H9 (cell line): ENCODE measurements around the gene RAB27A. TPM values are rescaled to one million over a fixed set of nuclear protein-coding genes. Genes with fewer than 3 reads are reported as not detected.

ENCODE experiments used
- DNase-seq: peaks from one replicate; pipeline ENCODE4 v3.0.0-alpha.2; 2017
- H2AFZ ChIP-seq: one replicate; pipeline ENCODE4 v1.6.1; 2013; ENCODE audit warnings: mild to moderate bottlenecking, low read length, control low read depth, moderate library complexity
- H2AK5ac ChIP-seq: 2 replicates; pipeline ENCODE4 v1.6.1; 2013; ENCODE audit warnings: low read length, control low read depth, mixed read lengths; ENCODE audit not compliant: insufficient read length
- H2BK120ac ChIP-seq: one replicate; pipeline ENCODE4 v1.6.1; 2013; ENCODE audit warnings: low read depth, mild to moderate bottlenecking, low read length, control low read depth, inconsistent platforms; ENCODE audit not compliant: poor library complexity, severe bottlenecking
- H2BK12ac ChIP-seq: 2 replicates; pipeline ENCODE4 v1.6.1; 2013; ENCODE audit warnings: low read length, control low read depth, mixed read lengths, low read depth; ENCODE audit not compliant: insufficient read length
- H2BK15ac ChIP-seq: 2 replicates; pipeline ENCODE4 v1.6.1; 2013; ENCODE audit warnings: low read depth, low read length, control low read depth
- H2BK20ac ChIP-seq: one replicate; pipeline ENCODE4 v1.6.1; 2013; ENCODE audit warnings: low read depth, mild to moderate bottlenecking, low read length, control low read depth, inconsistent platforms; ENCODE audit not compliant: poor library complexity, severe bottlenecking
- H2BK5ac ChIP-seq: 2 replicates; pipeline ENCODE4 v1.6.1; 2013; ENCODE audit warnings: low read length, control low read depth, mixed read lengths; ENCODE audit not compliant: insufficient read length
- H3K14ac ChIP-seq: 2 replicates; pipeline ENCODE4 v1.6.1; 2013; ENCODE audit warnings: low read length, control low read depth; ENCODE audit not compliant: insufficient read depth
- H3K18ac ChIP-seq: 2 replicates; pipeline ENCODE4 v1.6.1; 2013; ENCODE audit warnings: low read depth, mild to moderate bottlenecking, mixed read lengths, low read length, control low read depth; ENCODE audit not compliant: insufficient read length
- H3K23ac ChIP-seq: 2 replicates; pipeline ENCODE4 v1.6.1; 2013; ENCODE audit warnings: low read length, control low read depth, mixed read lengths, low read depth; ENCODE audit not compliant: insufficient read length
- H3K23me2 ChIP-seq: 2 replicates; pipeline ENCODE4 v1.6.1; 2013; ENCODE audit warnings: low read depth, mild to moderate bottlenecking, mixed read lengths, low read length, control low read depth; ENCODE audit not compliant: insufficient read length, poor library complexity, severe bottlenecking
- H3K27ac ChIP-seq: 2 replicates; pipeline ENCODE4 v1.5.1; 2013; ENCODE audit warnings: low read length, control low read depth, mixed read lengths, low read depth; ENCODE audit not compliant: insufficient read length
- H3K27me3 ChIP-seq: 2 replicates; pipeline ENCODE4 v1.6.1; 2013; ENCODE audit warnings: low read length, control low read depth, inconsistent platforms; ENCODE audit not compliant: insufficient read depth
- H3K4ac ChIP-seq: 2 replicates; pipeline ENCODE4 v1.6.1; 2013; ENCODE audit warnings: low read depth, mild to moderate bottlenecking, control low read depth, inconsistent platforms, low read length, moderate library complexity
- H3K4me1 ChIP-seq: 2 replicates; pipeline ENCODE4 v1.6.1; 2013; ENCODE audit warnings: low read length, control low read depth, inconsistent platforms; ENCODE audit not compliant: insufficient read depth
- H3K4me2 ChIP-seq: 2 replicates; pipeline ENCODE4 v1.6.1; 2013; ENCODE audit warnings: low read length, control low read depth, mixed read lengths; ENCODE audit not compliant: insufficient read length, insufficient read depth
- H3K56ac ChIP-seq: 2 replicates; pipeline ENCODE4 v1.6.1; 2013; ENCODE audit warnings: low read depth, mild to moderate bottlenecking, mixed read lengths, low read length, control low read depth; ENCODE audit not compliant: insufficient read length
- H3K79me1 ChIP-seq: 2 replicates; pipeline ENCODE4 v1.6.1; 2013; ENCODE audit warnings: low read depth, mild to moderate bottlenecking, moderate library complexity, low read length, control low read depth, inconsistent platforms; ENCODE audit not compliant: insufficient read depth, poor library complexity, severe bottlenecking
- H3K79me2 ChIP-seq: 2 replicates; pipeline ENCODE4 v1.6.1; 2013; ENCODE audit warnings: low read length, control low read depth, inconsistent platforms; ENCODE audit not compliant: insufficient read depth
- H3K9ac ChIP-seq: 2 replicates; pipeline ENCODE4 v1.6.1; 2013; ENCODE audit warnings: low read length, control low read depth, mixed read lengths; ENCODE audit not compliant: insufficient read length; ENCODE audit errors: extremely low read depth
- H3K9me3 ChIP-seq: one replicate; pipeline ENCODE4 v1.6.1; 2013; ENCODE audit warnings: low read depth, low read length, inconsistent platforms; ENCODE audit not compliant: control insufficient read depth
- H3T11ph ChIP-seq: one replicate; pipeline ENCODE4 v1.6.1; 2013; ENCODE audit warnings: mild to moderate bottlenecking, low read length, control low read depth, inconsistent platforms
- H4K20me1 ChIP-seq: one replicate; pipeline ENCODE4 v1.6.1; 2013; ENCODE audit not compliant: control insufficient read depth, insufficient read length, insufficient read depth
- H4K5ac ChIP-seq: 2 replicates; pipeline ENCODE4 v1.6.1; 2013; ENCODE audit warnings: low read depth, mild to moderate bottlenecking, mixed read lengths, low read length, control low read depth; ENCODE audit not compliant: insufficient read length
- H4K8ac ChIP-seq: replicated peaks from 2 replicates; pipeline ENCODE4 v1.6.1; 2013; ENCODE audit warnings: low read length, control low read depth, mixed read lengths, low read depth; ENCODE audit not compliant: insufficient read length
- H4K91ac ChIP-seq: 2 replicates; pipeline ENCODE4 v1.6.1; 2013; ENCODE audit warnings: low read depth, mild to moderate bottlenecking, moderate library complexity, mixed read lengths, low read length, control low read depth; ENCODE audit not compliant: insufficient read length
- H3K27ac Mint-ChIP-seq, 3 experiments: 2 replicates in 2 of 3; 3 replicates in 1 of 3; pipeline ENCODE4 v1.8.0; 2020 to 2021; ENCODE audit warnings: mixed read lengths in 3 of 3, mild to moderate bottlenecking in 1 of 3, moderate library complexity in 1 of 3
- H3K27me3 Mint-ChIP-seq: 2 replicates; pipeline ENCODE4 v1.8.0; 2021; ENCODE audit warnings: low read depth, mild to moderate bottlenecking, moderate library complexity, mixed read lengths
- H3K36me3 Mint-ChIP-seq, 3 experiments: 2 replicates in 2 of 3; 3 replicates in 1 of 3; pipeline ENCODE4 v1.8.0; 2020 to 2021; ENCODE audit warnings: low read depth in 3 of 3, mixed read lengths in 3 of 3; ENCODE audit not compliant: insufficient read depth in 1 of 3
- H3K4me1 Mint-ChIP-seq, 2 experiments: 2 replicates each; pipeline ENCODE4 v1.8.0; 2020; ENCODE audit warnings: mixed read lengths in 2 of 2
- H3K4me3 Mint-ChIP-seq, 2 experiments: 2 replicates in 1 of 2; 3 replicates in 1 of 2; pipeline ENCODE4 v1.8.0; 2020 to 2021; ENCODE audit warnings: mild to moderate bottlenecking in 2 of 2, mixed read lengths in 2 of 2, moderate library complexity in 1 of 2
- H3K9me3 Mint-ChIP-seq, 2 experiments: 2 replicates in 1 of 2; 3 replicates in 1 of 2; pipeline ENCODE4 v1.8.0; 2020; ENCODE audit warnings: mild to moderate bottlenecking in 2 of 2, mixed read lengths in 2 of 2, moderate library complexity in 1 of 2
- WGBS: extraction: QIAGEN DNeasy Blood & Tissue Kit; methylation state at CpG from one replicate; pipeline ENCODE4 v1.1.7; 2013; ENCODE audit warnings: missing lambda C conversion rate, low lambda C conversion rate, mixed read lengths; ENCODE audit not compliant: insufficient read length; ENCODE audit errors: extremely low coverage; 5-methylcytosine and 5-hydroxymethylcytosine counted together
- total RNA-seq: library from RNA; stranded (reverse); gene quantifications from 2 replicates; pipeline ENCODE4 v1.2.1, GENCODE V29; 2021
- TF ChIP-seq, protein P1 (sequence below): fragments of 200-600 bp; sonication (generic); conservative IDR thresholded peaks from 3 replicates; pipeline ENCODE4 v1.8.0; 2021; ENCODE audit warnings: antibody characterized with exemption, mild to moderate bottlenecking

Gene RAB27A
- total RNA-seq, 1 experiment from 2014 or later = 6.8 TPM

- Mint-ChIP-seq H3K36me3 (no peaks in the 10 kb centered on the region), H3K27ac (no peak overlapping the region), H3K4me1 (no peaks in the 10 kb centered on the region), H3K27me3 (no peaks in the 10 kb centered on the region), H3K4me3 (no peak overlapping the region), H3K9me3 (no peaks in the 10 kb centered on the region)
- no peak overlapping the region for H2AFZ ChIP-seq
- no peak for DNase-seq
- H3K9me3 ChIP-seq = no peaks in the 10 kb centered on the region
- H3K56ac ChIP-seq = no peak overlapping the region
- no peak overlapping the region for H3K4me2 ChIP-seq
- no peak overlapping the region for H4K8ac ChIP-seq
- H2BK20ac ChIP-seq = no peak overlapping the region
- no peak overlapping the region for H3K14ac ChIP-seq
- no peaks in the 10 kb centered on the region; the same call in 1 of the 2 replicates for H3K4me1 ChIP-seq
- H3K79me1 ChIP-seq = no peaks in the 10 kb centered on the region
- H4K20me1 ChIP-seq = no peaks in the 10 kb centered on the region
- no peak overlapping the region for H3T11ph ChIP-seq
- H3K23me2 ChIP-seq = no peaks in the 10 kb centered on the region
- H3K9ac ChIP-seq = no peak overlapping the region
- no peak overlapping the region for H4K5ac ChIP-seq
- H2BK120ac ChIP-seq = no peak overlapping the region
- no peak overlapping the region for H2BK12ac ChIP-seq
- H3K27me3 ChIP-seq = no peaks in the 10 kb centered on the region
- H3K4ac ChIP-seq = no peak overlapping the region
- H3K79me2 ChIP-seq = no peaks in the 10 kb centered on the region
- no CpG with 5 or more reads among the region's 5 CpGs for WGBS
- no peak overlapping the region for H4K91ac ChIP-seq
- no peak overlapping the region for H3K18ac ChIP-seq
- TF ChIP-seq, protein P1, sequence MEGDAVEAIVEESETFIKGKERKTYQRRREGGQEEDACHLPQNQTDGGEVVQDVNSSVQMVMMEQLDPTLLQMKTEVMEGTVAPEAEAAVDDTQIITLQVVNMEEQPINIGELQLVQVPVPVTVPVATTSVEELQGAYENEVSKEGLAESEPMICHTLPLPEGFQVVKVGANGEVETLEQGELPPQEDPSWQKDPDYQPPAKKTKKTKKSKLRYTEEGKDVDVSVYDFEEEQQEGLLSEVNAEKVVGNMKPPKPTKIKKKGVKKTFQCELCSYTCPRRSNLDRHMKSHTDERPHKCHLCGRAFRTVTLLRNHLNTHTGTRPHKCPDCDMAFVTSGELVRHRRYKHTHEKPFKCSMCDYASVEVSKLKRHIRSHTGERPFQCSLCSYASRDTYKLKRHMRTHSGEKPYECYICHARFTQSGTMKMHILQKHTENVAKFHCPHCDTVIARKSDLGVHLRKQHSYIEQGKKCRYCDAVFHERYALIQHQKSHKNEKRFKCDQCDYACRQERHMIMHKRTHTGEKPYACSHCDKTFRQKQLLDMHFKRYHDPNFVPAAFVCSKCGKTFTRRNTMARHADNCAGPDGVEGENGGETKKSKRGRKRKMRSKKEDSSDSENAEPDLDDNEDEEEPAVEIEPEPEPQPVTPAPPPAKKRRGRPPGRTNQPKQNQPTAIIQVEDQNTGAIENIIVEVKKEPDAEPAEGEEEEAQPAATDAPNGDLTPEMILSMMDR = no peak
- no peak overlapping the region for H3K27ac ChIP-seq
- no peak overlapping the region for H2BK15ac ChIP-seq
- no peak overlapping the region for H2AK5ac ChIP-seq
- H3K23ac ChIP-seq = no peak overlapping the region
- no peak overlapping the region for H2BK5ac ChIP-seq
Observed at GRCh38 chr15:55239440-55240124, 50.0 kb downstream of the RAB27A start.
